ENCODE results near the gene INPP5K. TPM values are rescaled to one million over a fixed set of nuclear protein-coding genes. Genes with fewer than 3 reads are reported as not detected.

Gene INPP5K
- polyA plus RNA-seq, 1 donor from 2014 or later, result 35.8 TPM

Other genes starting within 250 kb of the INPP5K start
- not detected in 2 replicates for gene BHLHA9, start 246.2 kb downstream of the INPP5K start, polyA plus RNA-seq
- not detected in 2 replicates for gene TRARG1, start 236.9 kb downstream of the INPP5K start, polyA plus RNA-seq
- gene YWHAE, start 116.4 kb downstream of the INPP5K start, polyA plus RNA-seq, result 594 and 646 TPM in 2 replicates
- 105 and 111 TPM in 2 replicates for gene CRK, start 60.4 kb downstream of the INPP5K start, polyA plus RNA-seq
- gene MYO1C, start 23.9 kb downstream of the INPP5K start, polyA plus RNA-seq, result 5.7 and 5.8 TPM in 2 replicates
- 29.0 and 32.7 TPM in 2 replicates for gene PITPNA, start 46.2 kb upstream of the INPP5K start, polyA plus RNA-seq
- 60.1 and 69.0 TPM in 2 replicates for gene SLC43A2, start 112.2 kb upstream of the INPP5K start, polyA plus RNA-seq
- 3.0 and 5.4 TPM in 2 replicates for gene SCARF1, start 129.1 kb upstream of the INPP5K start, polyA plus RNA-seq
- 7.5 and 14.9 TPM in 2 replicates for gene RILP, start 133.3 kb upstream of the INPP5K start, polyA plus RNA-seq
- gene PRPF8, start 168.3 kb upstream of the INPP5K start, polyA plus RNA-seq, result 43.9 and 56.9 TPM in 2 replicates
- 0.08 and 0.14 TPM in 2 replicates for gene TLCD2, start 193.8 kb upstream of the INPP5K start, polyA plus RNA-seq
- 5.4 and 5.8 TPM in 2 replicates for gene WDR81, start 208.1 kb upstream of the INPP5K start, polyA plus RNA-seq
- gene SERPINF2, start 226.3 kb upstream of the INPP5K start, polyA plus RNA-seq, result 1.6 TPM in 1 of 2 replicates, not detected in the other
- 0.50 and 6.1 TPM in 2 replicates for gene SERPINF1, start 245.4 kb upstream of the INPP5K start, polyA plus RNA-seq

Measured in neural cell (in vitro differentiated cells).